CD14-positive monocyte (primary cell): ENCODE data around the gene TTC39A. TPM values are rescaled to one million over a fixed set of nuclear protein-coding genes. Genes with fewer than 3 reads are reported as not detected.

Experiments used
- DNase-seq, 3 donors: peaks; one replicate each; pipeline ENCODE4 v3.0.0-alpha.2; 2011 to 2022
- H2AFZ ChIP-seq: 2 replicates; pipeline ENCODE4 v1.6.0; 2012; ENCODE audit warnings: mild to moderate bottlenecking, low read depth, low read length, inconsistent platforms; ENCODE audit not compliant: insufficient read depth, poor library complexity, severe bottlenecking
- H3K27ac ChIP-seq, 2 donors: 1 replicate in 1 of 2; 2 replicates in 1 of 2; pipeline ENCODE4 v1.5.1; 2012 to 2013; ENCODE audit warnings: low read length in 2 of 2, control low read depth in 1 of 2, inconsistent platforms in 1 of 2, low read depth in 1 of 2, mild to moderate bottlenecking in 1 of 2
- H3K27me3 ChIP-seq, 2 donors: one replicate each; pipeline versions ENCODE4 v1.6.0 to v1.6.1; 2011 to 2013; ENCODE audit warnings: low read length in 2 of 2; ENCODE audit not compliant: control insufficient read depth in 2 of 2, insufficient read depth in 2 of 2
- H3K36me3 ChIP-seq, 2 donors: replicated peaks in 1 of 2; 1 replicate in 1 of 2; 2 replicates in 1 of 2; pipeline versions ENCODE4 v1.5.1 to v1.6.1; 2012 to 2013; ENCODE audit warnings: low read length in 2 of 2, control low read depth in 1 of 2, inconsistent platforms in 1 of 2, mild to moderate bottlenecking in 1 of 2; ENCODE audit not compliant: insufficient read depth in 2 of 2, control insufficient read depth in 1 of 2
- H3K4me1 ChIP-seq, 2 donors: 1 replicate in 1 of 2; 2 replicates in 1 of 2; pipeline versions ENCODE4 v1.5.1 to v1.6.1; 2012 to 2013; ENCODE audit warnings: low read length in 2 of 2, control low read depth in 1 of 2, inconsistent platforms in 1 of 2, mild to moderate bottlenecking in 1 of 2, moderate library complexity in 1 of 2; ENCODE audit not compliant: insufficient read depth in 2 of 2, control insufficient read depth in 1 of 2
- H3K4me2 ChIP-seq: replicated peaks from 2 replicates; pipeline ENCODE3; 2012; ENCODE audit warnings: low read length, moderate library complexity, mild to moderate bottlenecking; ENCODE audit not compliant: poor library complexity, severe bottlenecking; ENCODE audit errors: extremely low read depth
- H3K4me3 ChIP-seq, 3 experiments: fragments of 200-600 bp in 1 of 3; sonication (generic) in 1 of 3; replicated peaks in 1 of 3; 1 replicate in 2 of 3; 2 replicates in 1 of 3; pipeline ENCODE4 v1.5.1; 2011 to 2013; ENCODE audit warnings: low read length in 3 of 3, mild to moderate bottlenecking in 3 of 3, control low read depth in 2 of 3, low read depth in 2 of 3, inconsistent platforms in 1 of 3, moderate library complexity in 1 of 3
- H3K79me2 ChIP-seq: 2 replicates; pipeline ENCODE4 v1.6.0; 2012; ENCODE audit warnings: mild to moderate bottlenecking, control low read depth, inconsistent platforms, low read length, moderate library complexity; ENCODE audit not compliant: insufficient read depth
- H3K9ac ChIP-seq: 2 replicates; pipeline ENCODE4 v1.6.0; 2017; ENCODE audit warnings: low read length, mild to moderate bottlenecking; ENCODE audit not compliant: insufficient read depth, poor library complexity, severe bottlenecking
- H3K9me3 ChIP-seq, 2 donors: replicated peaks in 1 of 2; 1 replicate in 1 of 2; 2 replicates in 1 of 2; pipeline versions ENCODE4 v1.5.1 to v1.6.1; 2012 to 2013; ENCODE audit warnings: low read length in 2 of 2, control low read depth in 1 of 2; ENCODE audit not compliant: control insufficient read depth in 1 of 2, insufficient read depth in 1 of 2
- H4K20me1 ChIP-seq: 2 replicates; pipeline ENCODE4 v1.6.0; 2012; ENCODE audit warnings: mild to moderate bottlenecking, low read length, control low read depth, moderate library complexity; ENCODE audit not compliant: insufficient read depth
- H3K27ac Mint-ChIP-seq, 7 donors: one replicate each; pipeline ENCODE4 v1.8.0; 2020; ENCODE audit warnings: mild to moderate bottlenecking in 7 of 7, mixed read lengths in 7 of 7, moderate library complexity in 6 of 7, inconsistent platforms in 2 of 7
- H3K27me3 Mint-ChIP-seq, 3 donors: one replicate each; pipeline ENCODE4 v1.8.0; 2021 to 2022; ENCODE audit warnings: low read depth in 3 of 3, mild to moderate bottlenecking in 3 of 3, mixed read lengths in 3 of 3, moderate library complexity in 3 of 3, inconsistent platforms in 1 of 3
- H3K36me3 Mint-ChIP-seq, 2 donors: one replicate each; pipeline ENCODE4 v1.8.0; 2020; ENCODE audit warnings: mixed read lengths in 2 of 2, inconsistent platforms in 1 of 2, mild to moderate bottlenecking in 1 of 2
- H3K4me1 Mint-ChIP-seq: one replicate; pipeline ENCODE4 v1.8.0; 2020; ENCODE audit warnings: mild to moderate bottlenecking, mixed read lengths
- H3K4me3 Mint-ChIP-seq, 2 donors: one replicate each; pipeline ENCODE4 v1.8.0; 2020; ENCODE audit warnings: mild to moderate bottlenecking in 2 of 2, mixed read lengths in 2 of 2, moderate library complexity in 1 of 2
- H3K9me3 Mint-ChIP-seq, 7 donors: one replicate each; pipeline ENCODE4 v1.8.0; 2020 to 2022; ENCODE audit warnings: mixed read lengths in 7 of 7, mild to moderate bottlenecking in 6 of 7, moderate library complexity in 6 of 7, inconsistent platforms in 2 of 7
- WGBS: methylation state at CpG from one replicate; pipeline ENCODE4 v1.1.5; 2013; ENCODE audit warnings: missing lambda C conversion rate; ENCODE audit not compliant: insufficient coverage; 5-methylcytosine and 5-hydroxymethylcytosine counted together
- intact Hi-C, 2 donors: fragments of 100-400 bp; cut with micrococcal nuclease; formaldehyde crosslinking; loops; one replicate each; pipeline versions ENCODE4 v1.15.0 to v1.15.1; 2023
- polyA plus RNA-seq, 3 donors: library from polyadenylated mRNA; depleted of rRNA in 1 of 3; unstranded in 2 of 3; stranded (reverse) in 1 of 3; fragments of 300-500 nt in 2 of 3; fragments of >200 nt in 1 of 3; fragmentation: Illumina TruSeq in 2 of 3; gene quantifications; 1 replicate in 2 of 3; 2 replicates in 1 of 3; pipeline ENCODE4 v1.2.3, GENCODE V29; 2012 to 2021
- TF ChIP-seq, protein P1 (sequence below): fragments of 200-600 bp; IDR thresholded peaks from one replicate; pipeline ENCODE4 v1.8.0; 2022; ENCODE audit warnings: antibody characterized with exemption, mild to moderate bottlenecking

TTC39A gene
- polyA plus RNA-seq, 3 donors = 0.16 TPM; not detected in 2

DNA sequence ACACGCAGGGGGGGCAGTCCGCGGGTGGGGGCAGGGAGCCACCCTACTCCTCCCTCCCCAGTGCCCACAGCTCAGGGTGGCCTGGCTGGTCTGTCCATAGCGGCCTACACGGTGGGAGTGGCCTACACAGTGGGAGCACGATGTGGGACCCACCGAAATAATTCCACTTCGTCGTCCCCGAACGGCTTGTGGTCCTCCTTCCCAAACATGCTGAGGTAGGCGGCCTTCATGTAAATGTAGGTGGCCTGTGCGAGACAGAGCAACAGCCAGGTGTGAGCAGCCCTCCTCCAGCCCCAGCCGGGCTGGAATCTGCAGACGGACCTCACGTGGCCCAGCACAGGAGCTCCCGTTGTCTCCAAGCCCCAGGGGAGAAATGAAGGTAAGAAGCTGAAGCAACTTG is 34.4 kb downstream of the TTC39A start:
- Histone ChIP-seq H3K27ac (no peak overlapping the region), H3K4me2 (no peak overlapping the region), H3K9me3 (no peaks in the 10 kb centered on the region), H3K36me3 (no peaks in the 10 kb centered on the region), H3K4me3 (no peak overlapping the region), H3K79me2 (no peaks in the 10 kb centered on the region), H3K27me3 (no peaks in the 10 kb centered on the region), H3K4me1 (peaks cover 9 to 12% of the 10 kb centered on the region in 2 donors), H3K9ac (no peak overlapping the region), H4K20me1 (no peaks in the 10 kb centered on the region), H2AFZ (peak overlapping the region; percentile 91)
- Mint-ChIP-seq H3K9me3 (no peaks in the 10 kb centered on the region), H3K4me1 (peaks cover 14% of the 10 kb centered on the region), H3K36me3 (no peaks in the 10 kb centered on the region), H3K27ac (no peak overlapping the region), H3K4me3 (no peak overlapping the region), H3K27me3 (peaks cover 0 to 5% (median 2%) of the 10 kb centered on the region in 3 donors)
- 94% methylated on average over 13 of the region's 17 CpGs for WGBS
- intact Hi-C loops = loop anchor here in 1 of 2 donors (5.0 kb wide), 1 partner anchor 104 kb away; no protein-coding TSS in a partner anchor
- no peak for DNase-seq
- TF ChIP-seq, protein P1, sequence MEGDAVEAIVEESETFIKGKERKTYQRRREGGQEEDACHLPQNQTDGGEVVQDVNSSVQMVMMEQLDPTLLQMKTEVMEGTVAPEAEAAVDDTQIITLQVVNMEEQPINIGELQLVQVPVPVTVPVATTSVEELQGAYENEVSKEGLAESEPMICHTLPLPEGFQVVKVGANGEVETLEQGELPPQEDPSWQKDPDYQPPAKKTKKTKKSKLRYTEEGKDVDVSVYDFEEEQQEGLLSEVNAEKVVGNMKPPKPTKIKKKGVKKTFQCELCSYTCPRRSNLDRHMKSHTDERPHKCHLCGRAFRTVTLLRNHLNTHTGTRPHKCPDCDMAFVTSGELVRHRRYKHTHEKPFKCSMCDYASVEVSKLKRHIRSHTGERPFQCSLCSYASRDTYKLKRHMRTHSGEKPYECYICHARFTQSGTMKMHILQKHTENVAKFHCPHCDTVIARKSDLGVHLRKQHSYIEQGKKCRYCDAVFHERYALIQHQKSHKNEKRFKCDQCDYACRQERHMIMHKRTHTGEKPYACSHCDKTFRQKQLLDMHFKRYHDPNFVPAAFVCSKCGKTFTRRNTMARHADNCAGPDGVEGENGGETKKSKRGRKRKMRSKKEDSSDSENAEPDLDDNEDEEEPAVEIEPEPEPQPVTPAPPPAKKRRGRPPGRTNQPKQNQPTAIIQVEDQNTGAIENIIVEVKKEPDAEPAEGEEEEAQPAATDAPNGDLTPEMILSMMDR = no peak

GRCh38 chr1:51294566-51295184 is 35.7 kb downstream of the TTC39A start:
- intact Hi-C loops = loop anchor here in 1 of 2 donors (5.0 kb wide), 1 partner anchor 102 kb away; no protein-coding TSS in a partner anchor
- H3K9me3 ChIP-seq = no peaks in the 10 kb centered on the region
- H3K27ac Mint-ChIP-seq = no peak overlapping the region
- peaks cover 9 to 12% of the 10 kb centered on the region in 2 donors for H3K4me1 ChIP-seq
- TF ChIP-seq, protein P1 = no peak
- H3K27me3 ChIP-seq = no peaks in the 10 kb centered on the region
- H3K36me3 ChIP-seq = no peaks in the 10 kb centered on the region
- DNase-seq = peak in 1 of 3 donors; percentile 1
- H3K9ac ChIP-seq = no peak overlapping the region
- no peak overlapping the region for H2AFZ ChIP-seq
- no peaks in the 10 kb centered on the region for H3K79me2 ChIP-seq
- H3K27me3 Mint-ChIP-seq = peaks cover 2 to 5% (median 2%) of the 10 kb centered on the region in 3 donors
- peaks cover 14% of the 10 kb centered on the region for H3K4me1 Mint-ChIP-seq
- H3K4me3 ChIP-seq = no peak overlapping the region
- H3K27ac ChIP-seq = no peak overlapping the region
- H3K4me2 ChIP-seq = no peak overlapping the region
- no peaks in the 10 kb centered on the region for H3K9me3 Mint-ChIP-seq
- WGBS = 58% methylated on average over 9 of the region's 11 CpGs
- H3K4me3 Mint-ChIP-seq = no peak overlapping the region
- H3K36me3 Mint-ChIP-seq = no peaks in the 10 kb centered on the region
- no peaks in the 10 kb centered on the region for H4K20me1 ChIP-seq
